Measurements from ENCODE around the gene MAP4K4. TPM values are rescaled to one million over a fixed set of nuclear protein-coding genes. Genes with fewer than 3 reads are reported as not detected.

MAP4K4 gene
- total RNA-seq, 1 donor from 2014 or later: 91.9 TPM

DNA sequence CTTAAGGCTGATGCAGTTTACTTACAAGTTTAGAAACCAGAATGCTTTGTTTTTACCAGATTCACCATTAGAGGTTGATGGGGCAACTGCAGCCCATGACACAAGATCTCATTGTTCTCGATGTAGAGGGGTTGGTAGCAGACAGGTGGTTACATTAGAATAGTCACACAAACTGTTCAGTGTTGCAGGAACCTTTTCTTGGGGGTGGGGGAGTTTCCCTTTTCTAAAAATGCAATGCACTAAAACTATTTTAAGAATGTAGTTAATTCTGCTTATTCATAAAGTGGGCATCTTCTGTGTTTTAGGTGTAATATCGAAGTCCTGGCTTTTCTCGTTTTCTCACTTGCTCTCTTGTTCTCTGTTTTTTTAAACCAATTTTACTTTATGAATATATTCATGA, 194.9 kb downstream of the MAP4K4 start:
- Mint-ChIP-seq H3K36me3 (peaks cover 68% of the 10 kb centered on the region), H3K27ac (no peak overlapping the region)
- no peaks in the 10 kb centered on the region for H3K9me3 ChIP-seq (ENCODE audit: low read depth)

GRCh38 chr2:101893681-101894381, 196.3 kb downstream of the MAP4K4 start:
- peak; percentile 91 for DNase-seq (ENCODE audit: low spot score)
- peaks cover 21% of the 10 kb centered on the region for H3K4me1 ChIP-seq
- H3K9ac ChIP-seq: no peak overlapping the region
- H3K4me3 ChIP-seq: peak overlapping the region; percentile 24
- peaks cover 17% of the 10 kb centered on the region for H3F3A ChIP-seq (ENCODE audit: low read depth)
- Mint-ChIP-seq H3K36me3 (peaks cover 61% of the 10 kb centered on the region), H3K27me3 (ENCODE audit: insufficient read depth, low read depth) (no peaks in the 10 kb centered on the region), H3K4me3 (no peak overlapping the region), H3K4me1 (peaks cover 18% of the 10 kb centered on the region), H3K27ac (no peak overlapping the region), H3K9me3 (peaks cover 5% of the 10 kb centered on the region)
- no peaks in the 10 kb centered on the region for H3K9me3 ChIP-seq (ENCODE audit: low read depth)
- no peak overlapping the region for H2AFZ ChIP-seq (replicated peaks)
- H3K27ac ChIP-seq: no peak overlapping the region
- H3K36me3 ChIP-seq: no peaks in the 10 kb centered on the region
- H3K27me3 ChIP-seq: no peaks in the 10 kb centered on the region
- peaks cover 15% of the 10 kb centered on the region for H4K20me1 ChIP-seq (ENCODE audit: low read depth)
- TF ChIP-seq EZH2phosphoT487 (IDR thresholded peaks at IDR 0.05) (no peak), CTCF (IDR thresholded peaks at IDR 0.05) (peak; percentile 8), EZH2 (IDR thresholded peaks at IDR 0.05) (no peak)
- peak overlapping the region; percentile 73 for H3K4me2 ChIP-seq
- H3K79me2 ChIP-seq (ENCODE audit: low read depth): no peaks in the 10 kb centered on the region

More for the DNA sequence above, 194.9 kb downstream of the MAP4K4 start:
- no peak overlapping the region for H3K4me3 ChIP-seq
- H3K9ac ChIP-seq: no peak overlapping the region
- no peaks in the 10 kb centered on the region for H3K27me3 ChIP-seq
- peaks cover 17% of the 10 kb centered on the region for H3F3A ChIP-seq (ENCODE audit: low read depth)
- Mint-ChIP-seq H3K4me1 (peaks cover 18% of the 10 kb centered on the region), H3K27me3 (ENCODE audit: insufficient read depth, low read depth) (no peaks in the 10 kb centered on the region), H3K9me3 (peaks cover 5% of the 10 kb centered on the region), H3K4me3 (no peak overlapping the region)
- H4K20me1 ChIP-seq (ENCODE audit: low read depth): peaks cover 15% of the 10 kb centered on the region
- no peak overlapping the region for H2AFZ ChIP-seq (replicated peaks)
- no peak overlapping the region for H3K4me2 ChIP-seq
- H3K36me3 ChIP-seq: no peaks in the 10 kb centered on the region
- TF ChIP-seq CTCF (IDR thresholded peaks at IDR 0.05) (no peak), EZH2phosphoT487 (IDR thresholded peaks at IDR 0.05) (no peak), EZH2 (IDR thresholded peaks at IDR 0.05) (no peak)
- no peak for DNase-seq (ENCODE audit: low spot score)
- H3K27ac ChIP-seq: no peak overlapping the region
- H3K79me2 ChIP-seq (ENCODE audit: low read depth): no peaks in the 10 kb centered on the region
- peaks cover 21% of the 10 kb centered on the region for H3K4me1 ChIP-seq

DNA sequence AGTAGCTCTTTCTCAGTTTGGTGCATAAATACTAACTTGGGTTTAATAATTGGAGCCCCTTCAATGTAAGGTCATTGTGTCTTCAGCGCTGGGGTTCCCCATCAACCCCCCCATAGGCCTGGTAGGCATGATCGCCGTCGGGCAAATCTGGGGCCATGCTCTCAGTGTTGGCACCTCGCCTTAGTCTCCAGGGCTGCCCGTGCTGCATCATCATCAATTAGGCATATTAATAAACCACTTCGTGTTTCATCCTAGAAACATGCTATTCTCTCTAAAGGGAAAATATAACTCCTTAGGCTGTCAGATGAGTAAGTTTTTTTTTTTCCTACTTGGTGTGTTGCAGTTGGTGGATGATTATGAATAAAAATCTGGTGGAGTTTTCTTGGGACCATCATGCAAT, 197.5 kb downstream of the MAP4K4 start:
- Mint-ChIP-seq H3K27ac (no peak overlapping the region), H3K4me1 (peaks cover 18% of the 10 kb centered on the region)

More for the DNA sequence above, 197.5 kb downstream of the MAP4K4 start:
- H3K36me3 Mint-ChIP-seq: peaks cover 53% of the 10 kb centered on the region
- H3K9me3 Mint-ChIP-seq: peaks cover 5% of the 10 kb centered on the region
- Histone ChIP-seq H3K4me2 (no peak overlapping the region), H3K36me3 (no peaks in the 10 kb centered on the region), H3F3A (ENCODE audit: low read depth) (peaks cover 17% of the 10 kb centered on the region), H3K79me2 (ENCODE audit: low read depth) (no peaks in the 10 kb centered on the region), H3K9ac (no peak overlapping the region), H3K9me3 (ENCODE audit: low read depth) (no peaks in the 10 kb centered on the region), H4K20me1 (ENCODE audit: low read depth) (peaks cover 15% of the 10 kb centered on the region), H3K27ac (no peak overlapping the region), H3K27me3 (no peaks in the 10 kb centered on the region), H2AFZ (replicated peaks) (no peak overlapping the region), H3K4me3 (no peak overlapping the region), H3K4me1 (peaks cover 21% of the 10 kb centered on the region)
- no peak overlapping the region for H3K4me3 Mint-ChIP-seq
- no peak for TF ChIP-seq EZH2phosphoT487 (IDR thresholded peaks at IDR 0.05)
- no peak for TF ChIP-seq EZH2 (IDR thresholded peaks at IDR 0.05)
- no peak for TF ChIP-seq CTCF (IDR thresholded peaks at IDR 0.05)
- no peaks in the 10 kb centered on the region for H3K27me3 Mint-ChIP-seq (ENCODE audit: insufficient read depth, low read depth)
- no peak for DNase-seq (ENCODE audit: low spot score)

Data from neural progenitor cell (in vitro differentiated cells).